Tibial nerve (tissue), 4 donors: ENCODE data around the gene MBP.

Experiments used
- EP300 ChIP-seq, 2 donors: sonication (generic); formaldehyde crosslinking; IDR thresholded peaks; one replicate each; pipeline ENCODE4 v1.6.1; 2017; ENCODE audit warnings: antibody characterized with exemption in 2 of 2, mild to moderate bottlenecking in 1 of 2
- POLR2A ChIP-seq, 2 donors: fragments of 450-650 bp; IDR thresholded peaks; one replicate each; pipeline ENCODE4 v1.6.1; 2017; ENCODE audit warnings: antibody characterized with exemption in 2 of 2, mild to moderate bottlenecking in 2 of 2, moderate library complexity in 2 of 2
- TF ChIP-seq, protein P1 (sequence below), 5 experiments: fragments of 200-600 bp in 3 of 5; fragments of 450-650 bp in 2 of 5; sonication (generic) in 3 of 5; IDR thresholded peaks; one replicate each; pipeline ENCODE4 v1.5.1; 2016 to 2019; ENCODE audit warnings: antibody characterized with exemption in 5 of 5, mild to moderate bottlenecking in 3 of 5, moderate library complexity in 2 of 5

- TF ChIP-seq, protein P1, sequence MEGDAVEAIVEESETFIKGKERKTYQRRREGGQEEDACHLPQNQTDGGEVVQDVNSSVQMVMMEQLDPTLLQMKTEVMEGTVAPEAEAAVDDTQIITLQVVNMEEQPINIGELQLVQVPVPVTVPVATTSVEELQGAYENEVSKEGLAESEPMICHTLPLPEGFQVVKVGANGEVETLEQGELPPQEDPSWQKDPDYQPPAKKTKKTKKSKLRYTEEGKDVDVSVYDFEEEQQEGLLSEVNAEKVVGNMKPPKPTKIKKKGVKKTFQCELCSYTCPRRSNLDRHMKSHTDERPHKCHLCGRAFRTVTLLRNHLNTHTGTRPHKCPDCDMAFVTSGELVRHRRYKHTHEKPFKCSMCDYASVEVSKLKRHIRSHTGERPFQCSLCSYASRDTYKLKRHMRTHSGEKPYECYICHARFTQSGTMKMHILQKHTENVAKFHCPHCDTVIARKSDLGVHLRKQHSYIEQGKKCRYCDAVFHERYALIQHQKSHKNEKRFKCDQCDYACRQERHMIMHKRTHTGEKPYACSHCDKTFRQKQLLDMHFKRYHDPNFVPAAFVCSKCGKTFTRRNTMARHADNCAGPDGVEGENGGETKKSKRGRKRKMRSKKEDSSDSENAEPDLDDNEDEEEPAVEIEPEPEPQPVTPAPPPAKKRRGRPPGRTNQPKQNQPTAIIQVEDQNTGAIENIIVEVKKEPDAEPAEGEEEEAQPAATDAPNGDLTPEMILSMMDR (IDR thresholded peaks at IDR 0.05) = no peak
- no peak for TF ChIP-seq POLR2A (IDR thresholded peaks at IDR 0.05)
- TF ChIP-seq EP300 (IDR thresholded peaks at IDR 0.05) = no peak
Observed at GRCh38 chr18:77161383-77161782, 28.8 kb upstream of the MBP start.
